ENCODE measurements around the gene KBTBD4.

Gene KBTBD4

DNA sequence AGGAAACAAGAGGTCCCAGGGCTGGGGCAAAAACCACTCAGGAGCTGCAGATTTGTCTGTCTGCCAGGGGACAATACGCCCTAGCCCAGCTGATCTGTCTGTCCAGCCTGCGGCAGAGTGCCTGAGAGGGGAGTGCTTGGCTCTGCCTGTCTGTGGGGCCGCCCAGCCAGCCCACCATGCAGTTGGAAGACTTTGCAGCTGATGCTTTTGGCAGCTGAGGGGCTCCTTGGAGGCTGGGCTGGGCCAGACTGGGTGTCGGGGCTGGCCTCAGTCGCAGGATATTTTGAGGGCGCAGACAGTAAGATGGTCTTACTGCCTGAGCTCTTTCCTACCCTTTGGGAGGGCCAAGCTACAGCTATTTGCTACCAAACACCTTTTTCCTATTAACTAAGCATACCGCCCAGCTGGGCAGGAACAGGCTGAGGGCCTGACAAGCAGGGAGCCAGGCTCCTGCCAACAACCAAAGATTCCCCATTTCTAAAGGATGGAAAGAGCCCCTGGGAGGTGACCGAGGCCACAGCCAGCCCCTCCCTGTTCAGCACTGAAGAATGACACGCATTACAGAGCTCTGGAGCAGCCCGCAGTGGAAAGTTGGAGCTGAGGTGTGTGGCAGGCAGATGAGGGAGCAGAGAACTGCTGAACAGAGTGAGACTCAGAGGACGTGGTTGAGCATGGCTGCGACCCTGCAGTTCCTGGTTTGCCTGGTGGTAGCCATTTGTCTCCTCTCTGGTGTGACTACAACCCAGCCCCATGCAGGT lies 7.5 kb upstream of the KBTBD4 start, which contains the start of gene FAM180B:
FAM180B (plus strand) TSS at position 581 of the 758 bp plus-strand sequence; CDS start at position 672, 91 bp downstream.
- no peak for DNase-seq (ENCODE audit: low read depth)
- TF ChIP-seq, protein P1, sequence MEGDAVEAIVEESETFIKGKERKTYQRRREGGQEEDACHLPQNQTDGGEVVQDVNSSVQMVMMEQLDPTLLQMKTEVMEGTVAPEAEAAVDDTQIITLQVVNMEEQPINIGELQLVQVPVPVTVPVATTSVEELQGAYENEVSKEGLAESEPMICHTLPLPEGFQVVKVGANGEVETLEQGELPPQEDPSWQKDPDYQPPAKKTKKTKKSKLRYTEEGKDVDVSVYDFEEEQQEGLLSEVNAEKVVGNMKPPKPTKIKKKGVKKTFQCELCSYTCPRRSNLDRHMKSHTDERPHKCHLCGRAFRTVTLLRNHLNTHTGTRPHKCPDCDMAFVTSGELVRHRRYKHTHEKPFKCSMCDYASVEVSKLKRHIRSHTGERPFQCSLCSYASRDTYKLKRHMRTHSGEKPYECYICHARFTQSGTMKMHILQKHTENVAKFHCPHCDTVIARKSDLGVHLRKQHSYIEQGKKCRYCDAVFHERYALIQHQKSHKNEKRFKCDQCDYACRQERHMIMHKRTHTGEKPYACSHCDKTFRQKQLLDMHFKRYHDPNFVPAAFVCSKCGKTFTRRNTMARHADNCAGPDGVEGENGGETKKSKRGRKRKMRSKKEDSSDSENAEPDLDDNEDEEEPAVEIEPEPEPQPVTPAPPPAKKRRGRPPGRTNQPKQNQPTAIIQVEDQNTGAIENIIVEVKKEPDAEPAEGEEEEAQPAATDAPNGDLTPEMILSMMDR (conservative IDR thresholded peaks at IDR 0.05; ENCODE audit: low read depth, low read length) = no peak
- H3K4me3 ChIP-seq (ENCODE audit: low read length) = no peak within 1 kb of the TSS

DNA sequence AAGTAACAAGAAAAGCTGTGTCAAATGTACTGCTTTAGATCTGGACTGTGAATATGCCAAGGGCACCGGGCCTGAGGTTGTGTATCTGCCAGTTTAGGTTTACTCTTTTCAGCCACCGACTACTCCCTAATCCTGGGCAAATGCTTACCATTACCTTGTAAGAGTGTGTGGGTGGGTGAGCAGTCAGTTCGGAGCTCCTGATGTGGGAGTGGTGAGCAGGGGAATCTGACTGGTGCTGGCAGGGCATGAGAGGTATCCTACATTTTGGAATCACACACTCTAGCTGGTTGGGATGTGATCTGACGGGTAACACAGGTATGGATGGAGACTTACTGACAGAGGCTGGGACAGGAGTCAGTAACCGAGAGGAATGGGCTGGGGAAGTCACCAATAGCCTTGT lies 5.1 kb upstream of the KBTBD4 start:
- TF ChIP-seq, protein P1 (conservative IDR thresholded peaks at IDR 0.05; ENCODE audit: low read depth, low read length) = no peak
- DNase-seq (ENCODE audit: low read depth) = no peak
- no peak overlapping the region for H3K4me3 ChIP-seq (ENCODE audit: low read length)

GRCh38 chr11:47577460-47578041 lies 1.2 kb downstream of the KBTBD4 start:
- TF ChIP-seq, protein P1 (conservative IDR thresholded peaks at IDR 0.05; ENCODE audit: low read depth, low read length) = no peak
- DNase-seq (ENCODE audit: low read depth) = no peak
- peak overlapping the region; percentile 98 for H3K4me3 ChIP-seq (ENCODE audit: low read length)

DNA sequence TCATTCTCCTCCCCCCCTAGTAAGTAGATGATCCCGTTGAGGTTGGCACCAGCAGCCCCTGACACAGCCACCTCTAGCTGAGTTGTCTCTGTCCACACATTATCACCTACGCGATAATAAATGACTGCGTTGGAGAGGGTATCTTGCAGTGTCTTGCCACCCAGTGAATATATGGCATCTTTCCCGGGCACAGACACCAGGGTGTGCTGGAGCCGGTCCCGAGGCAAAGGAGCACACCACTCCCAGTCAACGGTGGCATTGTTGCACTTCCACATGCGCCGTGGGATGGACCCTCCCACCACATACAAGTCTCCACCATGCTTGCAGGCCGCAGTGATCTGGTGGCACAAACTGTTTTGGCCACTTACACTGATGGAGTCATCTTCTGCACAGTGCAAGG lies 5.4 kb downstream of the KBTBD4 start:
- H3K4me3 ChIP-seq (ENCODE audit: low read length) = no peak overlapping the region
- DNase-seq (ENCODE audit: low read depth) = no peak
- TF ChIP-seq, protein P1 (conservative IDR thresholded peaks at IDR 0.05; ENCODE audit: low read depth, low read length) = no peak

DNA sequence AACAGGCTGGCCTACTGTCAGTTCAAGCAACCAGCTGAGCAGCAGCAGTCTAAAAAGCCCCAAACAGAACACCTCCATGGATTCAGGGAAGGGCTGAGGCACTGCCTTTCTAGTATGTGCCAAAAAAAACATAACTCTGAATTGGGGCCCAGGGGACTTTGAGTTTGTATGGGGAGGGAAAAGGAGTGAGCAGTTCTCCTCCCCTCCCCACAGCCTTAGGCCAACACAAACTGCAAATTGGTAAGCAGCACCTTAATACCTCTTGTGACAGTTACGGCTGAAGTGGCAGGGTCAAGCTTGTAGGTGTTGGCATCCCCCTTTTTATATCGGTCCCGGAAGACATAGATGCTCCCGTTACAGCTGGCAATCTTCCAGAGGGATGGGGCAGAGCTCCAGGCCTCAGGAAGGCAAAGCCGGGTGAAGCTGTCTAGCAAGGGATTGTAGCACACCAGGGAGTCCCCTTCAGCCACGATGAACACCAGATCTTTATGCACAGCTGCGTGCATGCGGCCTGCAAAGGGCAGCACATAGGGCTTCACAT lies 6.0 kb downstream of the KBTBD4 start:
- TF ChIP-seq, protein P1 (conservative IDR thresholded peaks at IDR 0.05; ENCODE audit: low read depth, low read length) = no peak
- DNase-seq (ENCODE audit: low read depth) = no peak

DNA sequence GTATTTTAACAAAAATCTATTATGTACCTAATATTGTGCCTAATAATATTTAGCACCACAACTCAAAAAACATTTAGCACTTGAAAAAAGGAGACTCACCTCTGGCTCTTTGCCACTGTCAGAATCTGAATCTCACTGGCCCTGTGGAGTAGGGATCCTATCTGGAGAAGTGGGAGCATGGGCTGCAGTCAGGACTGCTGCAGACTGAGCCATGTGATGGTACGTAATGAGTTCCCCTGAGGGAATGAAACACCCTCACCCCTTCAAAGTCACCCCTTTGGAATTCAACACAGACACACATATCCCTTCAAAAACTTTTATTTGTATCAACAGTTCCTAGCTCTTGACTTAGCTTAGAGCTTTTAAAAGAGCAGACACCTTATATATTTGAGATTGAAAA lies 6.9 kb downstream of the KBTBD4 start:
- TF ChIP-seq, protein P1 (conservative IDR thresholded peaks at IDR 0.05; ENCODE audit: low read depth, low read length) = no peak
- H3K4me3 ChIP-seq (ENCODE audit: low read length) = no peak overlapping the region
- DNase-seq (ENCODE audit: low read depth) = no peak

More for the DNA sequence above, 6.0 kb downstream of the KBTBD4 start:
- H3K4me3 ChIP-seq (ENCODE audit: low read length) = no peak overlapping the region
